Measurements from ENCODE around the gene GLYATL1.

DNA sequence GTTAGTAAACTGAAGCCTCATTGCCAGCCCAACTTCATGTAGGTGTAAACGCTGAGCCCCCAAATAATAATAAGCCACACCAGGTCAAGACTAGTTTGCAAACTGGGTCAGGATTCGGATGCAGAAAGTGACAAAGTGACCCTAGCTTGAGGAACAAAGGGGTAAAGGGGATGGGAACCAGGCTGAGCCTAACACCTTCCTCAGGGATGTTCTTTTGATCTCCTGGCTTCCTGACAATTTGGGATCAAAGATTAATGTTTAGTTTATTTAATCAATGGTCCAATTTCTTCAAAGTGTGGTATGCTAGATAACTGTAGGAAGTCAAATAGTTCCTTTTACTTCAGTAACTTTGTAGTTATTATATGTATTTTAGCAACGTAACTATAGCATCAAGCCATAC, 9.9 kb downstream of the GLYATL1 start:
- TF ChIP-seq EZH2 (IDR thresholded peaks at IDR 0.05) (no peak), POLR2AphosphoS5 (IDR thresholded peaks at IDR 0.05; ENCODE audit: borderline replicate concordance, low read depth, low read length) (no peak), FOXP2 (optimal IDR thresholded peaks at IDR 0.05; ENCODE audit: control extremely low read depth, extremely low read length, insufficient read depth) (no peak)
